HK-2 (cell line): ENCODE data around the gene SOX2.

Experiments used
- DNase-seq: peaks from one replicate; pipeline ENCODE4 v3.0.0-alpha.2; 2018; ENCODE audit not compliant: unreplicated experiment

Gene SOX2

DNA sequence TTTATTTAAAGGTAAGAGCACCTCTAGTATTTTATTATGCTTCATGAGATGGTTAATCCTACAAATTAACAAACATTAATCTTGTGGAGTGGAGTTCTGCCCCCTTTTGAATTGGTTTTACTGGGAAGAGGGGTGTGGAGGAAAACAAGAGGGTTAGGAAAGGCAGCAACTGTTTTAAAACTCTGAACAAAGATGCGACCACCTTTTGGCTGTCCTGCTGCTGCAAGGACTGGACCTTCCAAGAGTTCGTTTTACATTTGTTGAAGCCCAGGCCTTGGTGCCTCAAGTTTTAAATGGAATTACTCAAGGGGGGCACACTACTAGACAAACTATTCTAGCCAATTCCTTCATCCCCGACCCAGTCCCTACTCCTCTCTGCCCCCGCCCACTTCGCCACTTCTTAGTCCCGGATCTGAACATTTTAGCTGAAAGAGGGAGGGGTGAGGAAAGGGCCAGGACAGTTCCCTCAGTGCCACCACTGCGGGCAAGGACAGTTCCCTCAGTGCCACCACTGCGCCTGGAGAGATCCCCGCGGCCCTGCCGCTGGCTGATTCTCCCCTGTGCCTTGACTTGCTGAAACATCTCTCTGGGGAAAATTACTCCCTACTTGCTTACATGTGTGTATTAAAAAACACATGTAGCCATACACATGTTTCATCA is 11.2 kb downstream of the SOX2 start:
- no peak for DNase-seq

- no peak for DNase-seq
Observed at GRCh38 chr3:181723625-181724191, 12.0 kb downstream of the SOX2 start.

GRCh38 chr3:181724192-181724965 is 12.7 kb downstream of the SOX2 start:
- no peak for DNase-seq

GRCh38 chr3:181725131-181725731 is 13.5 kb downstream of the SOX2 start:
- DNase-seq, result no peak

- no peak for DNase-seq
Observed at GRCh38 chr3:181725830-181726229, 14.1 kb downstream of the SOX2 start.

DNA sequence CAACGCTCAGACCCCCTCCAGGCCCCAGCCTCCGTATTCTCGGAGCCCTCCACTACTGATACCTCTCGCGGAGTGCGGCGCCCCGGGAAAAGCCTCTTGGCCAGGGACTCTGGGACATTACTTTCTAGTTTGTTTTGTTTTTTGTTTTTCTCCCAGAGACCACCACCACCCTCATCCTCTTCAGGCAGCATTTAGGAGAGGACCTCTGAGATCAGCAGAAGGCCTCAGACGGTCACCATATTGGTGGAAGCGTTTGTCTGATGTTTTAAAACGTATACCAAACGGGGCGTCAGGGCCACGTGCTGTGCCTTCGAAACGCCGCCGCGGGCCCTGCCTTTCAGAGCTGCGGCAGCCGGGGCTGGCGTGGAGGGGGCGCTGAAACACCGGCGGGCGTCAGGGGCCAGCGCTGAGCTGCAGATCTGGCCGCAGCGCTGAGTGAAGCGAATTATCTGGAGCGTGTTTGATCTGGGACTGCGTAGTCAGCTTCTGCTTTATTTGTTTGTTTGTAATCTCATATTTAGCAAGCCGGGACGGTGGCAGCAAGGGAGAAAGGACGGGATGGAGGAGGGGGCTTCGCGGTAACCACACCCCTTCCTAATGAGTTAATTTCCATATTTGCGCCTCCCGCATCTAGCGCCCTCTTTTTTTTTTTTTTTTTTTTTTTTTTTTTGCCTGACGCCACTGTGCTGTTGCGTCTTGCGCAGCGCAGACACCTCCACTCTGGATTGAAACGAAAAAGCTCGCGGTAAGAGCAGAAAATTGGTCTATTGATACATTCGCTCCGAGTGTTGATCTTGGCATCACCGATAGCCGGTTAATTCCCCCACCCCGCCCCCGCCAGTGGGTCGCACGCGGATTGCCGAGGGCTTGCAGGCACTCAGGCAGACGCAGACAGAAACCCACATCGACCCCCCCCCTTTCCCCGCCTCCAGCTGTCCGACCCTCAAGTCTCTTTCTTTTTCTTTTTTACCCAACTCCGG is 14.9 kb downstream of the SOX2 start:
- no peak for DNase-seq

- DNase-seq, result no peak
Observed at GRCh38 chr3:181727341-181728032, 15.8 kb downstream of the SOX2 start.

GRCh38 chr3:181728470-181729340 is 17.0 kb downstream of the SOX2 start:
- DNase-seq, result no peak

DNA sequence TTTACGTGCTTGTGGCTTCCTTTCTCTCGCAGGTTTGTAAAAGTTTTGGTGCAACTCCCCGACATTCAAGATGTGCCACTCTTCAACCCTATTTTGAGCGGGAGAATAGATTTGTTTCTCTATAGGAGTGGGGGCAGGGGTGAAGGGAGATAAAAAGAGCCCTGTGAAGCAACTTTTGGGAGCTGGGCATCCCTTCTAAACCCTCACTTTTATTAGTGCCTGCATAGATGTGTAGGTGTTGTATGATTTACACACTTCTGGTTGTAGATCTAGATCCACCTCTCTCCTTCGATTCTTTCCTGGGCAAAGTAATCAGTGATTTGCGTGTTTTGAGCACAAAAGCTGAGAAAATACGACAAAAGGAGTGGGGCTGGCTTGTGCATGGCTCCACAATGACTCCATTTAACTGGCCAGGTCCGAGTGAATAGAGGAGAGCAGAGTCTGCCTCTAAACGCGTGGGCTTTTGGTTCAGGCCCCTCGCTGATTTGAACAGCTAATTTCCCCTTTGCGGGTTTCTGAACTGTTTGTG is 17.7 kb downstream of the SOX2 start:
- DNase-seq, result no peak

- no peak for DNase-seq
Observed at GRCh38 chr3:181730316-181730715, 18.6 kb downstream of the SOX2 start.

DNA sequence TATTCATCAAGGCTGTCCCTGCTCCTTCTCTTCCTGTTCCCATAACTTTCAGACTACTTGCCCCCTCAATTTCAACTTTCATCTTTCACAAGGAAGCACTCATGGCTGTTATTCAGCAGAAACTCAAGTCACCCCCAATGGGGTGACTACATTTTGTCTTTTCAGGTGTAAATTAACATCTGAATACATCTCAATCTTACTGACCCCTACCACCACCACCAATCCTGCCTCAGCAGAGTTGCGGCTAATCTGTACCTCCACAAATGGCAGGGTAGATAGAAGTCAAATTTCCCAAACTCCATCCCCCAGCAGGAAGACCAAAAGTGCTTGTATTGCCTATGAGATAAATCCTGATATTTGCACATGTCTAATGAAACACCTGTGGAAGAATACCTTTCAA is 19.2 kb downstream of the SOX2 start:
- no peak for DNase-seq

- no peak for DNase-seq
Observed at GRCh38 chr3:181735911-181736310, 24.2 kb downstream of the SOX2 start.

- DNase-seq, result no peak
Observed at GRCh38 chr3:181738551-181738950, 26.8 kb downstream of the SOX2 start.

DNA sequence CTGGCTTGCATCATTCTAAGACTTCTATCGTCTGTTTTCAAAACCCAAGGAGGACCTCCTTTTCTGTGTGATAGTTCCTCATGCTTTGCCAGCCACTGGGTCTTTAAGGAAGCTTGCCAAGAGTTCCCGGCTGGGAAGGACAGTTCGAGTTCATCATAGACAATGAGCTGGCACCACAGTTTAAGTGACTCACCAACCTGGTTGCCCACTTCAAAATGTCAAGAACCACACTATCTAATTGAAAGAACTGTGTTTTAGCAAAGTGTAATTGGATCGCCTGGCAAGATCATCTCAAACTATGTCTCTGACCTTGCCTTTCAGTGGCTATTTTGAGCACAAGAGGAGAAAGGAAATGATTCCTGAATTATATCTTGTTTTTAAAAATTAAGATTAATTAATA is 27.9 kb downstream of the SOX2 start:
- DNase-seq, result peak; percentile 11

GRCh38 chr3:181741417-181741816 is 29.7 kb downstream of the SOX2 start:
- DNase-seq, result no peak

GRCh38 chr3:181752202-181752671 is 40.5 kb downstream of the SOX2 start:
- DNase-seq, result no peak

DNA sequence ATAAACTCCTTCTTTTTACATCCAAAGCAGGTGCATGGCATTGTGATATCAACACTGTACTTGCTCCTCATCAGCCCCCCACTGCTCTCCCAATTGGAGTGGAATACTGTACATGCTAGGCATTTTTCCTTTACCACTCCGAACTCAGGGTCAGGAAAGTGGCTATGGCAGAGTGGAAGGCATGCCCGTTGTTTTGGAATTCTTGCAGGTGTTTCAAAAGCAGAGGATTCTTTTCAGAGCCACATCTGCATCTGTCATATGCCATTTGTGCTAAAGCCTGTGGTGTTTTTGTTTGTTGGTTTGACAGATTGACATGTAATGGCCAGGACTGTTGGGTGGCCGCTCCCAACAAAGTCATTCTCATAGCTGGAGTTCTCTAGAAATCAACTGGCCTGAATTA is 41.7 kb downstream of the SOX2 start:
- DNase-seq, result no peak

GRCh38 chr3:181755959-181756358 is 44.2 kb downstream of the SOX2 start:
- no peak for DNase-seq

DNA sequence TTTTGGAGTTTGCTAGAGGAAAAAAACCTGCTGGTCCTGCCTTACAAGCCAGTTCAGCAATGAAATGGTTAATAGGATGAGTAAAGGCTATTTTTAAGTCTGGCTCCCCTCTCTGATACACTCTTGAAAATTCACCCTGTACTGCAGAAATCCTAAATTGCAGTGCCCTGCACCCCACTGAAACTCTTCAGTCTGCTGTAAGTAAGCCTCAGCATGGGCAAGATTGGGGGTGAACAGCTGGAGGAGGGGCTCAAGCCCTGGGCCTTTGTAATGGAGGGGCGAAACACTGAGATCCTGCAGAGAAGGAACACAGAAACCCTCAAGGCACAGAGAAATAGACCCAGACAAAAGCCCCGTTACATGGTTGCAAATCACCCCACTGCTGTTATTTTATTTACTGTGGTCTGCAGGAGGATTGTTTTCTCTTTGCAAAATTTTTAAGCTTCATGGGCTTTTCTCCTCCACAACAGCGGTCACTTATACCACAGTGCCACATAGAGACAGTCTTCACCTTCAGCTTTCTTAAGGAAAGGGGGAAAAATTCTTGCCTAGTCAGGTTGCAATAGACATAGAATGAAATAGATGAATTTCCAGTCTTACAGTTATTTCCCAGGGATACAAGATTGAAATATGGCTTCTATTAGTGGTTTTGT is 45.0 kb downstream of the SOX2 start:
- DNase-seq, result no peak
